ENCODE data around the gene TCP11L1.

GRCh38 chr11:33064033-33064825 lies 24.9 kb downstream of the TCP11L1 start:
- TF ChIP-seq POLR2A (IDR thresholded peaks at IDR 0.05) (no peak), CTCF (IDR thresholded peaks at IDR 0.05) (no peak), EP300 (IDR thresholded peaks at IDR 0.05) (no peak)

Measured in tibial nerve (tissue), 4 donors.